Measurements from ENCODE around the gene CBLC. TPM values are rescaled to one million over a fixed set of nuclear protein-coding genes. Genes with fewer than 3 reads are reported as not detected.

CBLC gene
- total RNA-seq, 1 donor from 2014 or later: 16.2 TPM

DNA sequence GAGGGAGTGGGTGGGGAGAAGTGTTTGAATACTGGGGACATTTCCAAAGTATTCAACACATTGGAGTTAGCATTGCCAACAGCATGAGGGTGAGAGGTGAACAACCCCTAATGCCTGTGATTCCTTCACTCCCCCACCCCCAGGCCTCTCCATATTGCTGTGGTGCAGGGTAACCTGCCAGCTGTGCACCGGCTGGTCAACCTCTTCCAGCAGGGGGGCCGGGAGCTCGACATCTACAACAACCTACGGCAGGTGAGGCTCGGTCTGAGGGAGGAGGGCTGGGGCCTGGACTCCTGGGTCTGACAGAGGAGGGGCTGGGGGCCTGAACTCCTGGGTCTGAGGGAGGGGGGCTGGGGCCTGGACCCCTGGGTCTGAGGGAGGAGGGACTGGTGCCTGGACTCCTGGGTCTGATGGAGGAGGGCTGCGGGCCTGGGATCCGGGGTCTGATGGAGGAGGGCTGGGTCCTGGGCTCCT, 21.6 kb upstream of the CBLC start:
- Mint-ChIP-seq H3K36me3 (ENCODE audit: insufficient read depth) (no peaks in the 10 kb centered on the region), H3K4me1 (ENCODE audit: low read depth) (peaks cover 18% of the 10 kb centered on the region), H3K9me3 (ENCODE audit: low read depth) (no peaks in the 10 kb centered on the region), H3K27ac (no peak overlapping the region), H3K27me3 (peaks cover 48% of the 10 kb centered on the region), H3K4me3 (ENCODE audit: low read depth) (no peak overlapping the region)
- no peak for DNase-seq (ENCODE audit: low spot score, unreplicated experiment)
- TF ChIP-seq, protein P1, sequence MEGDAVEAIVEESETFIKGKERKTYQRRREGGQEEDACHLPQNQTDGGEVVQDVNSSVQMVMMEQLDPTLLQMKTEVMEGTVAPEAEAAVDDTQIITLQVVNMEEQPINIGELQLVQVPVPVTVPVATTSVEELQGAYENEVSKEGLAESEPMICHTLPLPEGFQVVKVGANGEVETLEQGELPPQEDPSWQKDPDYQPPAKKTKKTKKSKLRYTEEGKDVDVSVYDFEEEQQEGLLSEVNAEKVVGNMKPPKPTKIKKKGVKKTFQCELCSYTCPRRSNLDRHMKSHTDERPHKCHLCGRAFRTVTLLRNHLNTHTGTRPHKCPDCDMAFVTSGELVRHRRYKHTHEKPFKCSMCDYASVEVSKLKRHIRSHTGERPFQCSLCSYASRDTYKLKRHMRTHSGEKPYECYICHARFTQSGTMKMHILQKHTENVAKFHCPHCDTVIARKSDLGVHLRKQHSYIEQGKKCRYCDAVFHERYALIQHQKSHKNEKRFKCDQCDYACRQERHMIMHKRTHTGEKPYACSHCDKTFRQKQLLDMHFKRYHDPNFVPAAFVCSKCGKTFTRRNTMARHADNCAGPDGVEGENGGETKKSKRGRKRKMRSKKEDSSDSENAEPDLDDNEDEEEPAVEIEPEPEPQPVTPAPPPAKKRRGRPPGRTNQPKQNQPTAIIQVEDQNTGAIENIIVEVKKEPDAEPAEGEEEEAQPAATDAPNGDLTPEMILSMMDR (IDR thresholded peaks at IDR 0.05; ENCODE audit: unreplicated experiment): no peak

GRCh38 chr19:44757057-44757734, 20.5 kb upstream of the CBLC start:
- H3K4me1 Mint-ChIP-seq (ENCODE audit: low read depth): peaks cover 18% of the 10 kb centered on the region
- peaks cover 48% of the 10 kb centered on the region for H3K27me3 Mint-ChIP-seq
- TF ChIP-seq, protein P1 (IDR thresholded peaks at IDR 0.05; ENCODE audit: unreplicated experiment): no peak
- peak overlapping the region; percentile 91 for H3K27ac Mint-ChIP-seq
- H3K4me3 Mint-ChIP-seq (ENCODE audit: low read depth): peak overlapping the region; percentile 79
- peak; percentile 30 for DNase-seq (ENCODE audit: low spot score, unreplicated experiment)
- H3K36me3 Mint-ChIP-seq (ENCODE audit: insufficient read depth): no peaks in the 10 kb centered on the region
- no peaks in the 10 kb centered on the region for H3K9me3 Mint-ChIP-seq (ENCODE audit: low read depth)

DNA sequence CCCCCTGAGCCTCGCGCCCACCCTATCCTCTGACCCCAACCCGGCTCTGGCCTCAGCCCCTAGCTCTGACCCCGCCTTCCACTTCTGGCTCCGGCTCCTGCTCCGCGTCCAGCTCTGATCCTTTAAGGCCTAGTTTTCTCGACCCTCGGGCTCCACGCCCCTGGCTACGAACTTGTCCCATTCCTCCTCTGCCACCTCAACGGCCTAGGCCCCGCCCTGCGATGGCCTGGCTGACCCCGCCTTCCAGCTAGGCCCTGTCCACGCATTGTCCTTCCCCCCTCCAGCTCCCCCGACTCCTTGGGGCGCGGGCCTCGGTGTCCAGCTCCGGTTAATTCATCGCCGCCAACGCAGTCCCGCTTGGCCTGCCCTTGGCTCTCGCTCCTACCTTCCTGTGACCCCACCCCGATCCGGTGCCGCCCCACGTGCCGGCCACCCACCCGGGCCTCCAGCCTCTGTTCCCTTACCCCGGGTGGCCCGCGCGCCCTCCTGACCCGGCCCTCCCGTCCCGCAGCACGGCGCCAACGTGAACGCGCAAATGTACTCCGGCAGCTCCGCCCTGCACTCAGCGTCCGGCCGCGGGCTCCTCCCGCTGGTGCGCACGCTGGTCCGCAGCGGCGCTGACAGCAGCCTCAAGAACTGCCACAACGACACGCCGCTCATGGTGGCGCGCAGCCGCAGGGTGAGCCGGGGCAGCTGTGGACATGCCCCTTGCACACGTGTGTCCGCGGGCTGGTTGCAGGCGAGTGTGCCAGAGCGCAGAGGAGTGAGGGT, 19.8 kb upstream of the CBLC start:
- peaks cover 18% of the 10 kb centered on the region for H3K4me1 Mint-ChIP-seq (ENCODE audit: low read depth)
- H3K27me3 Mint-ChIP-seq: peaks cover 42% of the 10 kb centered on the region
- DNase-seq (ENCODE audit: low spot score, unreplicated experiment): peak; percentile 47
- TF ChIP-seq, protein P1 (IDR thresholded peaks at IDR 0.05; ENCODE audit: unreplicated experiment): peak; percentile 18
- H3K27ac Mint-ChIP-seq: peak overlapping the region; percentile 91
- no peaks in the 10 kb centered on the region for H3K36me3 Mint-ChIP-seq (ENCODE audit: insufficient read depth)
- peak overlapping the region; percentile 79 for H3K4me3 Mint-ChIP-seq (ENCODE audit: low read depth)
- H3K9me3 Mint-ChIP-seq (ENCODE audit: low read depth): no peaks in the 10 kb centered on the region

DNA sequence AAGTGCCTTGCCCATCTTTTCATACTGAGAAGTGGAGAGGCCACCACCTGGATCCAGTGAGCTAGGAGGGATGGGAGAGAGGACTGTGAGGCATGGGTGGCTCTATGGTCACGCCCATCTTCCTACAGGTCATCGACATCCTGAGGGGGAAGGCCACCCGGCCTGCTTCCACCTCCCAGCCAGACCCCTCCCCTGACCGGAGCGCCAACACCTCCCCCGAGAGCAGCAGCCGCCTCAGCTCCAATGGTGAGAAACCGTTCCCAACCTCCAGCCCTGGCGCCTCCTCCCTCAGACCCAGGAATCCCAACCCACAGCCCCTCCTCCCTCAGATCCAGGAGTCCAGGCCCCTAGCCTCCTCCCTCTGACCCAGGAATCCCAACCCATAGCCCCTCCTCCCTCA, 19.1 kb upstream of the CBLC start:
- H3K4me1 Mint-ChIP-seq (ENCODE audit: low read depth): peaks cover 16% of the 10 kb centered on the region
- peak overlapping the region; percentile 79 for H3K4me3 Mint-ChIP-seq (ENCODE audit: low read depth)
- TF ChIP-seq, protein P1 (IDR thresholded peaks at IDR 0.05; ENCODE audit: unreplicated experiment): no peak
- H3K27me3 Mint-ChIP-seq: peaks cover 40% of the 10 kb centered on the region
- peak overlapping the region; percentile 80 for H3K27ac Mint-ChIP-seq
- DNase-seq (ENCODE audit: low spot score, unreplicated experiment): no peak
- no peaks in the 10 kb centered on the region for H3K9me3 Mint-ChIP-seq (ENCODE audit: low read depth)
- no peaks in the 10 kb centered on the region for H3K36me3 Mint-ChIP-seq (ENCODE audit: insufficient read depth)

- Mint-ChIP-seq H3K9me3 (ENCODE audit: low read depth) (no peaks in the 10 kb centered on the region), H3K4me1 (ENCODE audit: low read depth) (peaks cover 11% of the 10 kb centered on the region), H3K27me3 (peaks cover 37% of the 10 kb centered on the region), H3K27ac (no peak overlapping the region), H3K4me3 (ENCODE audit: low read depth) (no peak overlapping the region), H3K36me3 (ENCODE audit: insufficient read depth) (no peaks in the 10 kb centered on the region)
- TF ChIP-seq, protein P1 (IDR thresholded peaks at IDR 0.05; ENCODE audit: unreplicated experiment): no peak
- no peak for DNase-seq (ENCODE audit: low spot score, unreplicated experiment)
These were observed 18.4 kb upstream of the CBLC start for GRCh38 chr19:44759083-44759804.

Measured in progenitor cell of endocrine pancreas (in vitro differentiated cells).